ENCODE measurements around the gene MYO18A.
A peak's percentile ranks its signal among the peaks of the same experiment; 100 is the strongest.

The MYO18A gene

GRCh38 chr17:29215174-29215573, 35.0 kb upstream of the MYO18A start:
- H3K4me3 ChIP-seq (replicated peaks in 1 of 2; ENCODE audit: low read depth in 2 of 2, low read length in 2 of 2): no peak overlapping the region
- no peak for TF ChIP-seq CTCF (IDR thresholded peaks at IDR 0.05; ENCODE audit: low read depth, low read length)
- no peak for DNase-seq (ENCODE audit: low read depth in 2 of 2)

DNA sequence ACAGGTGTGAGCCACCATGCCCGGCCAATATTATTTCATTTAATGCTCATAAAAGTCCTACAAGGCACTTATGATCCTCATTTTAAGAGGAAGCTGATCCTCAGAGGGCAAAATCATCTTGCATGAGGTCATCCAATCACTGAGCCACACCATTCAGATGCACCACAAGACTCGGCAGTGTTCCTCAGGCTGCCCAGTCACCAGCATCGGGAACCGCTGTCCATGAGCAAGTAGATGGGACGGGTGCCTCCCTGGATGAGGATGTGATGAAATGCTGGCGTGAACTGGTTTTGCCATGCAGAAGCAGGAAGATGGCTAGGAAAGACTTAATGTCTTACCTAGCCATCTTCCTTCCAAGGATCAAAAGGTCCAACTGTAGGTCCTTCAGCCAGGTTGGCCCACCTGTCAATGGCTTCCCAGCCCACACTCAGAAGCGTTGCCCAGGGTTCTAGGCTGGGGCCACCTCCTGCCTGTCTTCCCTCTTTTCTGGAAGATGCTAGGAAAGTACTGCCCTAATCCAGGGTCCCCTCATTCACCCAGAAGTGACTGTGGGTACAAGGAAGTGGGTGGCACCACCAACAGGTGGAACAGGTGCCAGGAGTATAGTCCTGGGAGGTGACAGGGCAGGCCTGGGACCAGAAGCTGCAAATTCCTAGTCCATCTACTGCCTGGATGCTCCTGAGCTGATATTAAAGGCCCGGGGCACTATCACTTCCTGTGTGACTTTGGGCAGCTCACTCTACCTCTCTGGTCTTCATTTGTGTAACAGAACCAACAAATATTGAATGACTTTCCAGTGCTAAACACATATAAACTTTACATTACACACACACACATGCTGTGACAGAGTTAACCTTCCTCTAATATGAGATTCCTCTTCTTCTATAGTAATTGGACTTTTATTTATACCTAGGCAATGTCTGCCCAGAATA, 34.3 kb upstream of the MYO18A start:
- DNase-seq (ENCODE audit: low read depth in 2 of 2): no peak
- H3K4me3 ChIP-seq (replicated peaks in 1 of 2; ENCODE audit: low read depth in 2 of 2, low read length in 2 of 2): no peak overlapping the region
- no peak for TF ChIP-seq CTCF (IDR thresholded peaks at IDR 0.05; ENCODE audit: low read depth, low read length)

GRCh38 chr17:29212681-29213121, 32.5 kb upstream of the MYO18A start:
- no peak for DNase-seq (ENCODE audit: low read depth in 2 of 2)
- H3K4me3 ChIP-seq (replicated peaks in 1 of 2; ENCODE audit: low read depth in 2 of 2, low read length in 2 of 2): no peak overlapping the region
- no peak for TF ChIP-seq CTCF (IDR thresholded peaks at IDR 0.05; ENCODE audit: low read depth, low read length)

- TF ChIP-seq CTCF (IDR thresholded peaks at IDR 0.05; ENCODE audit: low read depth, low read length): no peak
- DNase-seq (ENCODE audit: low read depth in 2 of 2): no peak
- no peak overlapping the region for H3K4me3 ChIP-seq (replicated peaks in 1 of 2; ENCODE audit: low read depth in 2 of 2, low read length in 2 of 2)
Observed at GRCh38 chr17:29212094-29212631, 32.0 kb upstream of the MYO18A start.

- H3K4me3 ChIP-seq (replicated peaks in 1 of 2; ENCODE audit: low read depth in 2 of 2, low read length in 2 of 2): no peak overlapping the region
- peak in 1 of 2 donors; percentile 36 for DNase-seq (ENCODE audit: low read depth in 2 of 2)
- no peak for TF ChIP-seq CTCF (IDR thresholded peaks at IDR 0.05; ENCODE audit: low read depth, low read length)
Observed at GRCh38 chr17:29210879-29211278, 30.7 kb upstream of the MYO18A start.

- no peak overlapping the region for H3K4me3 ChIP-seq (replicated peaks in 1 of 2; ENCODE audit: low read depth in 2 of 2, low read length in 2 of 2)
- TF ChIP-seq CTCF (IDR thresholded peaks at IDR 0.05; ENCODE audit: low read depth, low read length): no peak
- no peak for DNase-seq (ENCODE audit: low read depth in 2 of 2)
Observed at GRCh38 chr17:29209073-29209472, 28.9 kb upstream of the MYO18A start.

Data from cardiac fibroblast (primary cell).